Measurements from ENCODE around the gene RTP1.
"Not testable (repeated sequence)": the region's sequence is repeated elsewhere in the genome, so short reads cannot be mapped to it uniquely, and the experiment has no call there.

The RTP1 gene

DNA sequence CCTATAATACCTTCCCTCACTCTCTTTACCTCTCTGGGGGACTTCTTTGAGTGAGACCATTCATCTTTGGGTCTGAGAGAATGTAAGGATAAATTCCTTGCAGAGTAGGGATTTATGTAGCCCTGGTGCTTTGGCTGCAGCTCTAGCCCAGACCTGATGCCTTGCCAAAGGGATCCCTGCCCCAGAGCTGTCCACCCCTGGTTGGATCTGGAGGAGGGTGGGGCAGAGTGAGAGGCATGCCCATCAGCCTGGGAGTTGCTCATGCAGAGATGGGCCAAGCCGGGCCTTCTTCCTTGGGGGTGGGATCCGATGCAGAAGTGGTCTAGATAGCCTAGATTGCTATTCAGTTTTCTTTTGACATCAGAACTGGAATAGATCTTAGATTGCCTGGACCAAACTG lies 31.5 kb downstream of the RTP1 start:
- DNase-seq (ENCODE audit: low read depth) = no peak
- TF ChIP-seq, protein P1, sequence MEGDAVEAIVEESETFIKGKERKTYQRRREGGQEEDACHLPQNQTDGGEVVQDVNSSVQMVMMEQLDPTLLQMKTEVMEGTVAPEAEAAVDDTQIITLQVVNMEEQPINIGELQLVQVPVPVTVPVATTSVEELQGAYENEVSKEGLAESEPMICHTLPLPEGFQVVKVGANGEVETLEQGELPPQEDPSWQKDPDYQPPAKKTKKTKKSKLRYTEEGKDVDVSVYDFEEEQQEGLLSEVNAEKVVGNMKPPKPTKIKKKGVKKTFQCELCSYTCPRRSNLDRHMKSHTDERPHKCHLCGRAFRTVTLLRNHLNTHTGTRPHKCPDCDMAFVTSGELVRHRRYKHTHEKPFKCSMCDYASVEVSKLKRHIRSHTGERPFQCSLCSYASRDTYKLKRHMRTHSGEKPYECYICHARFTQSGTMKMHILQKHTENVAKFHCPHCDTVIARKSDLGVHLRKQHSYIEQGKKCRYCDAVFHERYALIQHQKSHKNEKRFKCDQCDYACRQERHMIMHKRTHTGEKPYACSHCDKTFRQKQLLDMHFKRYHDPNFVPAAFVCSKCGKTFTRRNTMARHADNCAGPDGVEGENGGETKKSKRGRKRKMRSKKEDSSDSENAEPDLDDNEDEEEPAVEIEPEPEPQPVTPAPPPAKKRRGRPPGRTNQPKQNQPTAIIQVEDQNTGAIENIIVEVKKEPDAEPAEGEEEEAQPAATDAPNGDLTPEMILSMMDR (IDR thresholded peaks at IDR 0.05; ENCODE audit: low read depth, low read length, missing control alignments) = no peak
- H3K4me3 ChIP-seq (ENCODE audit: low read depth, low read length) = no peak overlapping the region
- in situ Hi-C loops (cut with HindIII; ENCODE audit: low sequenced_read_pairs) = no loop called here

DNA sequence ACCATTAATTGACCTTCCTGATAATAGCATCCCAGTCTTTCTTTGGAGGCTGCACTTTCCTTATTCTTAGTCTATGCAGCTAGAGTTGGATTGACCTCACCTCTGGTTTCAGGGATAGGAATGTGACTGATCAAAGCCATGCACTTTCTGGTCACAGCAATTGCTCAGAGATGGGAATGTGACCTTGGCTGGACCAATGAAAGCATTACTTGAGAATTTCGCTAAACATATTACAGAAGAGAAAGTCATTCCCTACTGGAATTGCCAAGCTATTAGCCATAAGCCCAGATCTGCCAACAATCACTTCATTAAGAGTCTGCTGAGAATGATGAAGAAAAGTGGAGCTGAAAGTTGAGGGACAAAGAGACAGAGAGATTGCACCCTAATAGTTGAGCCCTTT lies 32.7 kb downstream of the RTP1 start:
- DNase-seq (ENCODE audit: low read depth) = no peak
- TF ChIP-seq, protein P1 (IDR thresholded peaks at IDR 0.05; ENCODE audit: low read depth, low read length, missing control alignments) = no peak
- in situ Hi-C loops (cut with HindIII; ENCODE audit: low sequenced_read_pairs) = no loop called here
- H3K4me3 ChIP-seq (ENCODE audit: low read depth, low read length) = no peak overlapping the region

DNA sequence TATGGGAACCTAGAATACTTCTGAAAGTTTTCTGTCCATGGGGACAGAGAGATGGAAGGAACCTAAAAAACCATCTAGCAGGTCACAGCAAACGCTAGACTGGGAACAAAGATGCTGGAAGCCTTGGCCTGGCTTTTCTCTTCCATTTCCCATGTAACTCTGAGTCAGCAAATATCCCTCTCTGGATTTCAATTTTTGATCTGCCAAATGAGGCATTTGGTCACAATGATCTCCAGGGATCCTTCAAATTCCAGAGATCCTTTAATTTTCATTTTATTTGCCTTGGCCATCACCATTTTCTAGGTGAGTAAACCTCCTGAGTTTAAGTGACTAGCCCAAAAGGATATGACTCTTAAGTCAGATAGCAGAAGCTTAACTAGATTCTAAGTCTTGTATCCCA lies 39.7 kb downstream of the RTP1 start:
- TF ChIP-seq, protein P1 (IDR thresholded peaks at IDR 0.05; ENCODE audit: low read depth, low read length, missing control alignments) = no peak
- DNase-seq (ENCODE audit: low read depth) = no peak
- in situ Hi-C loops (cut with HindIII; ENCODE audit: low sequenced_read_pairs) = no loop called here
- H3K4me3 ChIP-seq (ENCODE audit: low read depth, low read length) = no peak overlapping the region

DNA sequence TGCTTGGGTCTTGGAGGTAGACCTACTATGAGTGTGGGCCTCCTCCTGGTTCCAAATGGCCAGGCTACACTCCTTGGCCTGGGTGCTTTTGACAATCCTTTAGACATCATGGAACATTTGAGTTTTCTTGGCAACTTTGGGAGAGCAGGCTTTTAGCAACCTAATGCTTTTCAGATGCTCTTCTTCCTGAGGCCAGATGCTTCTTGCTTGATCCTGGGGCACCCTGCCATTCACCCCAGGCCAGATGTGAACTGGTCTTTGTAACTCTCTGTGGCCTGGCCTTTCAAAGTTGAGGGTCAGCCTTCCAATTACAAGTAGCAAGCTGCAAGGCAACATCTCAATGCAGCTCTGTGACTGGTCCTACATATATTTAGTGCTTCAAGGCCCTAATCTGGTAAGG lies 40.5 kb downstream of the RTP1 start:
- TF ChIP-seq, protein P1 (IDR thresholded peaks at IDR 0.05; ENCODE audit: low read depth, low read length, missing control alignments) = no peak
- in situ Hi-C loops (cut with HindIII; ENCODE audit: low sequenced_read_pairs) = no loop called here

DNA sequence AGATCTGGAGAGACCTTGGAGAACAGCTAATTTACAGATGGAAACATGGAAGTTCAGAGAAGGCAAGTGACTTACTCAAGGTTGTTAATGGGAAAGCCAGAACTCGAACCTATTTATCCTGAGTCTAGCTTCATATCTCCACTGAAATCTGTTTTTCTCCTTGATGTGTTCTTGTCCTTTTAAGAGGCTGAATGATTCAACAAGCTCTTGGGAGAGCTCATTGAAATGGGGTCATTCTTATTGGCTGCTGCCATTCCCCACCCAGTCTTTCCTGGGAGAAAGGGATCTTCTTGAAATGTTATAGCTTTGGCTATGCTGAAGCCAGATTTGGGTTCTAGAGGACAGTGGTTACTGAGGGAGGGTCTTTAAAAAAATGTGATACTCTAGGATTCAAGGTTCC lies 41.0 kb downstream of the RTP1 start:
- no peak overlapping the region for H3K4me3 ChIP-seq (ENCODE audit: low read depth, low read length)
- in situ Hi-C loops (cut with HindIII; ENCODE audit: low sequenced_read_pairs) = no loop called here
- TF ChIP-seq, protein P1 (IDR thresholded peaks at IDR 0.05; ENCODE audit: low read depth, low read length, missing control alignments) = no peak
- no peak for DNase-seq (ENCODE audit: low read depth)

More for the DNA sequence above, 40.5 kb downstream of the RTP1 start:
- DNase-seq (ENCODE audit: low read depth) = no peak
- no peak overlapping the region for H3K4me3 ChIP-seq (ENCODE audit: low read depth, low read length)

DNA sequence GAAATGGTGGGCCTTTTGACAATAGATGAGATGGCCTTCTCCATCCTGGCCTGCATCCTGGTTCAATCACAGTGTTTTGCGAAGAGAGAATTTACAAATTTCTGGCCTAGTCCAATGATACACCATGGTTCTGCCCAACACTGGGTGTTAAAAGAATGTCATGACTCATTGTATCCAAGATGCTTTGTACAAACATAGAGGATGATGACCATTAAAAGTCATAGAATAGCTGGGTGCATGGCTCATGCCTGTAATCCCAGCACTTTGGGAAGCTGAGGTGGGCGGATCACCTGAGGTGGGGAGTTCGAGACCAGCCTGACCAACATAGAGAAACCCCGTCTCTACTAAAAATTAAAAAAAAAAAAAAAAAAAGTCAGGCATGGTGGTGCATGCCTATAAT lies 41.5 kb downstream of the RTP1 start:
- DNase-seq (ENCODE audit: low read depth); H3K4me3 ChIP-seq (ENCODE audit: low read depth, low read length); in situ Hi-C loops (cut with HindIII; ENCODE audit: low sequenced_read_pairs): not testable (repeated sequence)

DNA sequence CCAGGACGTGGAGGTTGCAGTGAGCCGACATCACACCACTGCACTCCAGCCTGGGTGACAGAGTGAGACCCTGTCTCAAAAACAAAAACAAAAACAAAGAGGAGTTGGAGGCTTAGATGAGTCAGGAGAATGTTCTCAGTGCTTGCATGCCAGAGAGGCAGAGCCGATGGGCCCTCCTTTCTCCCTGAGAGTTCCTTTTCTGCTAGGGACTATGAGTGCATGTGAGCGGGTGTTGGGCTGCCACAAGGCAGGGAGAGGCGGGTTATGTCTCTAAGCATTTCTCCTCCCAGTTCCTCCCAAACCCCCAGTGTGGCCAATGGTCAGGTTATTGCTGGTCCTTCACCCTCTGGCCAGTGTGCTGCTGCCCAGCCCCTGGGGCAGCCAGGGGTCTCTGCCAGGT lies 45.1 kb downstream of the RTP1 start:
- DNase-seq (ENCODE audit: low read depth) = no peak
- H3K4me3 ChIP-seq (ENCODE audit: low read depth, low read length) = no peak overlapping the region
- in situ Hi-C loops (cut with HindIII; ENCODE audit: low sequenced_read_pairs) = no loop called here
- TF ChIP-seq, protein P1 (IDR thresholded peaks at IDR 0.05; ENCODE audit: low read depth, low read length, missing control alignments) = no peak

Data from astrocyte of the cerebellum (primary cell).